ENCODE results near the gene SLC37A4.

SLC37A4 gene

GRCh38 chr11:119028346-119029068, 2.2 kb downstream of the SLC37A4 start:
- no peak overlapping the region for H3K27ac ChIP-seq (ENCODE audit: insufficient read depth, low read length, poor library complexity, severe bottlenecking)
- no peak for DNase-seq
- no peaks in the 10 kb centered on the region for H3K9me3 ChIP-seq (ENCODE audit: control insufficient read depth, low read length)
- peaks cover 18% of the 10 kb centered on the region for H3K4me1 ChIP-seq (ENCODE audit: control insufficient read depth, insufficient read depth, low read length, poor library complexity, severe bottlenecking)
- no peaks in the 10 kb centered on the region for H3K27me3 ChIP-seq (replicated peaks; ENCODE audit: control insufficient read depth, insufficient read depth, low read length, poor library complexity, severe bottlenecking)
- H3K36me3 ChIP-seq (ENCODE audit: control insufficient read depth, insufficient read depth, low read length) = peaks cover 28% of the 10 kb centered on the region
- H3K4me3 ChIP-seq (ENCODE audit: insufficient read depth, low read depth, low read length, poor library complexity, severe bottlenecking) = no peak overlapping the region

GRCh38 chr11:119027561-119028345, 2.9 kb downstream of the SLC37A4 start:
- Histone ChIP-seq H3K36me3 (ENCODE audit: control insufficient read depth, insufficient read depth, low read length) (peaks cover 32% of the 10 kb centered on the region), H3K9me3 (ENCODE audit: control insufficient read depth, low read length) (no peaks in the 10 kb centered on the region), H3K27me3 (replicated peaks; ENCODE audit: control insufficient read depth, insufficient read depth, low read length, poor library complexity, severe bottlenecking) (no peaks in the 10 kb centered on the region), H3K27ac (ENCODE audit: insufficient read depth, low read length, poor library complexity, severe bottlenecking) (no peak overlapping the region), H3K4me3 (ENCODE audit: insufficient read depth, low read depth, low read length, poor library complexity, severe bottlenecking) (no peak overlapping the region), H3K4me1 (ENCODE audit: control insufficient read depth, insufficient read depth, low read length, poor library complexity, severe bottlenecking) (peaks cover 18% of the 10 kb centered on the region)
- DNase-seq = no peak

GRCh38 chr11:119026970-119027369, 3.7 kb downstream of the SLC37A4 start:
- DNase-seq = no peak
- Histone ChIP-seq H3K9me3 (ENCODE audit: control insufficient read depth, low read length) (no peaks in the 10 kb centered on the region), H3K4me3 (ENCODE audit: insufficient read depth, low read depth, low read length, poor library complexity, severe bottlenecking) (no peak overlapping the region), H3K36me3 (ENCODE audit: control insufficient read depth, insufficient read depth, low read length) (peaks cover 40% of the 10 kb centered on the region), H3K27ac (ENCODE audit: insufficient read depth, low read length, poor library complexity, severe bottlenecking) (no peak overlapping the region), H3K27me3 (replicated peaks; ENCODE audit: control insufficient read depth, insufficient read depth, low read length, poor library complexity, severe bottlenecking) (no peaks in the 10 kb centered on the region), H3K4me1 (ENCODE audit: control insufficient read depth, insufficient read depth, low read length, poor library complexity, severe bottlenecking) (peaks cover 18% of the 10 kb centered on the region)

GRCh38 chr11:119025978-119026766, 4.5 kb downstream of the SLC37A4 start:
- Histone ChIP-seq H3K27ac (ENCODE audit: insufficient read depth, low read length, poor library complexity, severe bottlenecking) (no peak overlapping the region), H3K27me3 (replicated peaks; ENCODE audit: control insufficient read depth, insufficient read depth, low read length, poor library complexity, severe bottlenecking) (no peaks in the 10 kb centered on the region), H3K4me3 (ENCODE audit: insufficient read depth, low read depth, low read length, poor library complexity, severe bottlenecking) (no peak overlapping the region), H3K36me3 (ENCODE audit: control insufficient read depth, insufficient read depth, low read length) (peaks cover 48% of the 10 kb centered on the region), H3K9me3 (ENCODE audit: control insufficient read depth, low read length) (no peaks in the 10 kb centered on the region), H3K4me1 (ENCODE audit: control insufficient read depth, insufficient read depth, low read length, poor library complexity, severe bottlenecking) (peaks cover 22% of the 10 kb centered on the region)
- DNase-seq = no peak

GRCh38 chr11:119025541-119025940, 5.1 kb downstream of the SLC37A4 start:
- Histone ChIP-seq H3K27ac (ENCODE audit: insufficient read depth, low read length, poor library complexity, severe bottlenecking) (no peak overlapping the region), H3K36me3 (ENCODE audit: control insufficient read depth, insufficient read depth, low read length) (peaks cover 49% of the 10 kb centered on the region), H3K4me3 (ENCODE audit: insufficient read depth, low read depth, low read length, poor library complexity, severe bottlenecking) (no peak overlapping the region), H3K9me3 (ENCODE audit: control insufficient read depth, low read length) (no peaks in the 10 kb centered on the region), H3K4me1 (ENCODE audit: control insufficient read depth, insufficient read depth, low read length, poor library complexity, severe bottlenecking) (peaks cover 23% of the 10 kb centered on the region), H3K27me3 (replicated peaks; ENCODE audit: control insufficient read depth, insufficient read depth, low read length, poor library complexity, severe bottlenecking) (no peaks in the 10 kb centered on the region)
- no peak for DNase-seq

- Histone ChIP-seq H3K27me3 (replicated peaks; ENCODE audit: control insufficient read depth, insufficient read depth, low read length, poor library complexity, severe bottlenecking) (no peaks in the 10 kb centered on the region), H3K27ac (ENCODE audit: insufficient read depth, low read length, poor library complexity, severe bottlenecking) (no peak overlapping the region), H3K36me3 (ENCODE audit: control insufficient read depth, insufficient read depth, low read length) (peaks cover 49% of the 10 kb centered on the region), H3K9me3 (ENCODE audit: control insufficient read depth, low read length) (no peaks in the 10 kb centered on the region), H3K4me1 (ENCODE audit: control insufficient read depth, insufficient read depth, low read length, poor library complexity, severe bottlenecking) (peaks cover 21% of the 10 kb centered on the region), H3K4me3 (ENCODE audit: insufficient read depth, low read depth, low read length, poor library complexity, severe bottlenecking) (no peak overlapping the region)
- DNase-seq = no peak
These were observed 5.6 kb downstream of the SLC37A4 start for GRCh38 chr11:119025099-119025473.

- Histone ChIP-seq H3K9me3 (ENCODE audit: control insufficient read depth, low read length) (no peaks in the 10 kb centered on the region), H3K4me3 (ENCODE audit: insufficient read depth, low read depth, low read length, poor library complexity, severe bottlenecking) (no peak overlapping the region), H3K27me3 (replicated peaks; ENCODE audit: control insufficient read depth, insufficient read depth, low read length, poor library complexity, severe bottlenecking) (no peaks in the 10 kb centered on the region), H3K36me3 (ENCODE audit: control insufficient read depth, insufficient read depth, low read length) (peaks cover 49% of the 10 kb centered on the region), H3K4me1 (ENCODE audit: control insufficient read depth, insufficient read depth, low read length, poor library complexity, severe bottlenecking) (peaks cover 21% of the 10 kb centered on the region), H3K27ac (ENCODE audit: insufficient read depth, low read length, poor library complexity, severe bottlenecking) (no peak overlapping the region)
- DNase-seq = no peak
These were observed 6.1 kb downstream of the SLC37A4 start for GRCh38 chr11:119024430-119025098.

- no peak for DNase-seq
- peaks cover 13% of the 10 kb centered on the region for H3K4me1 ChIP-seq (ENCODE audit: control insufficient read depth, insufficient read depth, low read length, poor library complexity, severe bottlenecking)
- no peaks in the 10 kb centered on the region for H3K9me3 ChIP-seq (ENCODE audit: control insufficient read depth, low read length)
- no peak overlapping the region for H3K4me3 ChIP-seq (ENCODE audit: insufficient read depth, low read depth, low read length, poor library complexity, severe bottlenecking)
- H3K27ac ChIP-seq (ENCODE audit: insufficient read depth, low read length, poor library complexity, severe bottlenecking) = no peak overlapping the region
- peaks cover 49% of the 10 kb centered on the region for H3K36me3 ChIP-seq (ENCODE audit: control insufficient read depth, insufficient read depth, low read length)
- H3K27me3 ChIP-seq (replicated peaks; ENCODE audit: control insufficient read depth, insufficient read depth, low read length, poor library complexity, severe bottlenecking) = no peaks in the 10 kb centered on the region
These were observed 6.9 kb downstream of the SLC37A4 start for GRCh38 chr11:119023741-119024140.

- Histone ChIP-seq H3K27me3 (replicated peaks; ENCODE audit: control insufficient read depth, insufficient read depth, low read length, poor library complexity, severe bottlenecking) (no peaks in the 10 kb centered on the region), H3K27ac (ENCODE audit: insufficient read depth, low read length, poor library complexity, severe bottlenecking) (no peak overlapping the region), H3K4me1 (ENCODE audit: control insufficient read depth, insufficient read depth, low read length, poor library complexity, severe bottlenecking) (peaks cover 16% of the 10 kb centered on the region), H3K9me3 (ENCODE audit: control insufficient read depth, low read length) (no peaks in the 10 kb centered on the region), H3K4me3 (ENCODE audit: insufficient read depth, low read depth, low read length, poor library complexity, severe bottlenecking) (no peak overlapping the region), H3K36me3 (ENCODE audit: control insufficient read depth, insufficient read depth, low read length) (peaks cover 51% of the 10 kb centered on the region)
- DNase-seq = no peak
These were observed 9.0 kb downstream of the SLC37A4 start for GRCh38 chr11:119021631-119022030.

Data from effector memory CD4-positive, alpha-beta T cell (primary cell).